NCI-H2107 treated with DMSO at 0.1 percent for 48 hours (cell line): ENCODE data around the gene GRIPAP1.

Experiments used
- DNase-seq: peaks from one replicate; lab custom pipeline; 2025; ENCODE audit not compliant: unreplicated experiment; lab: John Stamatoyannopoulos, UW

GRIPAP1 gene

GRCh38 chrX:48924270-48924669 is 77.8 kb downstream of the GRIPAP1 start:
- DNase-seq, result no peak

GRCh38 chrX:48923771-48924170 is 78.3 kb downstream of the GRIPAP1 start:
- no peak for DNase-seq
